Karpas-422 (cell line): ENCODE measurements around the gene CREBRF. TPM values are rescaled to one million over a fixed set of nuclear protein-coding genes. Genes with fewer than 3 reads are reported as not detected.
A peak's percentile ranks its signal among the peaks of the same experiment; 100 is the strongest.

Source experiments
- DNase-seq: peaks from one replicate; pipeline ENCODE4 v3.0.0-alpha.2; 2015
- H2AFZ ChIP-seq: fragments of 200-600 bp; sonication (generic); 2 replicates; pipeline ENCODE4 v1.6.1; 2014; ENCODE audit warnings: antibody characterized with exemption, low read length, mixed read lengths
- H3K27ac ChIP-seq: fragments of 200-600 bp; sonication (generic); 2 replicates; pipeline ENCODE4 v1.5.1; 2014; ENCODE audit warnings: mild to moderate bottlenecking, low read length, moderate library complexity
- H3K27me3 ChIP-seq: fragments of 200-600 bp; sonication (generic); 2 replicates; pipeline ENCODE4 v1.6.1; 2014; ENCODE audit warnings: low read length, mixed read lengths
- H3K36me3 ChIP-seq: fragments of 200-600 bp; sonication (generic); 2 replicates; pipeline ENCODE4 v1.6.1; 2014; ENCODE audit warnings: low read length, mixed read lengths; ENCODE audit not compliant: insufficient read depth
- H3K4me1 ChIP-seq: fragments of 200-600 bp; sonication (generic); 2 replicates; pipeline ENCODE4 v1.6.1; 2014; ENCODE audit warnings: mild to moderate bottlenecking, low read length, mixed read lengths
- H3K4me2 ChIP-seq: fragments of 200-600 bp; sonication (generic); 2 replicates; pipeline ENCODE4 v1.6.1; 2014; ENCODE audit warnings: low read length, low read depth, mild to moderate bottlenecking; ENCODE audit not compliant: poor library complexity, severe bottlenecking
- H3K4me3 ChIP-seq: fragments of 200-600 bp; sonication (generic); 2 replicates; pipeline ENCODE4 v1.5.1; 2014; ENCODE audit warnings: mild to moderate bottlenecking, antibody characterized with exemption, low read length, mixed read lengths
- H3K79me2 ChIP-seq: fragments of 200-600 bp; sonication (generic); 2 replicates; pipeline ENCODE4 v1.6.1; 2014; ENCODE audit warnings: mild to moderate bottlenecking, low read length, mixed read lengths
- H3K9ac ChIP-seq: fragments of 200-600 bp; sonication (generic); 2 replicates; pipeline ENCODE4 v1.6.0; 2014; ENCODE audit warnings: low read length
- H3K9me2 ChIP-seq: fragments of 200-600 bp; sonication (generic), shearing (Covaris generic); replicated peaks from 2 replicates; pipeline ENCODE4 v1.6.0; 2014; ENCODE audit warnings: mild to moderate bottlenecking, low read length, moderate library complexity; ENCODE audit not compliant: insufficient read depth
- H3K9me3 ChIP-seq: fragments of 300-700, 200-600 bp; sonication (generic); 2 replicates; pipeline ENCODE4 v1.6.1; 2014; ENCODE audit warnings: low read length, mixed read lengths
- H4K20me1 ChIP-seq: fragments of 200-600 bp; sonication (generic); 2 replicates; pipeline ENCODE4 v1.6.1; 2014; ENCODE audit warnings: mild to moderate bottlenecking, antibody characterized with exemption, low read length, low read depth; ENCODE audit not compliant: insufficient read depth
- total RNA-seq: library from RNA; depleted of rRNA; stranded (reverse); fragments of >200 nt; shearing (Covaris generic); gene quantifications from 2 replicates; pipeline ENCODE4 v1.2.3, GENCODE V29; 2014; ENCODE audit warnings: low replicate concordance

The CREBRF gene
- total RNA-seq, 1 experiment from 2014 or later = 31.9 TPM

GRCh38 chr5:173098787-173099186 lies 42.6 kb downstream of the CREBRF start:
- no peaks in the 10 kb centered on the region for H4K20me1 ChIP-seq
- no peak overlapping the region for H3K4me3 ChIP-seq
- no peak overlapping the region for H2AFZ ChIP-seq
- H3K4me2 ChIP-seq = no peak overlapping the region
- DNase-seq = no peak
- no peak overlapping the region for H3K27ac ChIP-seq
- H3K36me3 ChIP-seq = no peaks in the 10 kb centered on the region; the same call in 1 of the 2 replicates
- no peaks in the 10 kb centered on the region for H3K27me3 ChIP-seq
- H3K79me2 ChIP-seq = peaks cover 32% of the 10 kb centered on the region
- no peak overlapping the region for H3K9ac ChIP-seq
- peaks cover 3% of the 10 kb centered on the region; the same call in 1 of the 2 replicates for H3K9me3 ChIP-seq
- no peaks in the 10 kb centered on the region for H3K9me2 ChIP-seq
- H3K4me1 ChIP-seq = no peaks in the 10 kb centered on the region

DNA sequence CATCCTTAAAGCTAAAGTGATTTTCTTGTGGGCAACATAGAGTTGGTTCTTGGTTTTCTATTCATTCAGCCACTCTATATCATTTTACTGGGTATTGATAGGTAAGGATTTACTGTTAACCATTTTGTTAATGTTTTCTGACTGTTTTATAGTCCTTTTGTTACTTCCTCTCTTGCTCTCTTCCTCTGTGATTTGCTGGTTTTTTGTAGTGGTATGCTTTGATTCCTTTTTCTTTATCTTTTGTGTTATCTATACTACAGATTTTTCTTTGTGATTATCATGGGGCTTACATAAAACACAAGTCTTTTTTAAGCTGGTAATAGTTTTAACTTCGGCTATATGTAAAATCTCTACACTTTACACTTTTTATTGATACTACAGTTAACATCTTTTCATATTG lies 43.3 kb downstream of the CREBRF start:
- no peaks in the 10 kb centered on the region for H4K20me1 ChIP-seq
- peaks cover 33% of the 10 kb centered on the region for H3K79me2 ChIP-seq
- no peak overlapping the region for H3K4me3 ChIP-seq
- H3K4me2 ChIP-seq = no peak overlapping the region
- no peaks in the 10 kb centered on the region for H3K27me3 ChIP-seq
- H3K27ac ChIP-seq = no peak overlapping the region
- H3K9me3 ChIP-seq = peaks cover 3% of the 10 kb centered on the region; the same call in 1 of the 2 replicates
- H3K9me2 ChIP-seq = no peaks in the 10 kb centered on the region
- no peaks in the 10 kb centered on the region; the same call in 1 of the 2 replicates for H3K36me3 ChIP-seq
- no peak for DNase-seq
- H3K9ac ChIP-seq = no peak overlapping the region
- H2AFZ ChIP-seq = no peak overlapping the region
- H3K4me1 ChIP-seq = no peaks in the 10 kb centered on the region

- Histone ChIP-seq H3K4me2 (no peak overlapping the region), H3K4me1 (no peaks in the 10 kb centered on the region), H3K4me3 (no peak overlapping the region), H4K20me1 (no peaks in the 10 kb centered on the region), H3K9me3 (peaks cover 3% of the 10 kb centered on the region; the same call in 1 of the 2 replicates), H3K27ac (no peak overlapping the region), H3K9ac (no peak overlapping the region), H3K27me3 (no peaks in the 10 kb centered on the region), H3K9me2 (no peaks in the 10 kb centered on the region), H3K79me2 (peaks cover 34% of the 10 kb centered on the region), H2AFZ (no peak overlapping the region), H3K36me3 (no peaks in the 10 kb centered on the region; the same call in 1 of the 2 replicates)
- DNase-seq = no peak
These were observed 45.1 kb downstream of the CREBRF start for GRCh38 chr5:173101245-173101644.

GRCh38 chr5:173103411-173103810 lies 47.3 kb downstream of the CREBRF start:
- H3K27me3 ChIP-seq = no peaks in the 10 kb centered on the region
- H4K20me1 ChIP-seq = no peaks in the 10 kb centered on the region
- DNase-seq = peak; percentile 28
- no peak overlapping the region for H3K4me3 ChIP-seq
- H3K36me3 ChIP-seq = no peaks in the 10 kb centered on the region; the same call in 1 of the 2 replicates
- H3K79me2 ChIP-seq = peaks cover 27% of the 10 kb centered on the region
- no peak overlapping the region for H3K4me2 ChIP-seq
- no peaks in the 10 kb centered on the region for H3K9me2 ChIP-seq
- H3K9ac ChIP-seq = no peak overlapping the region
- no peaks in the 10 kb centered on the region for H3K4me1 ChIP-seq
- H2AFZ ChIP-seq = no peak overlapping the region
- H3K27ac ChIP-seq = no peak overlapping the region
- peaks cover 3% of the 10 kb centered on the region; the same call in 1 of the 2 replicates for H3K9me3 ChIP-seq

DNA sequence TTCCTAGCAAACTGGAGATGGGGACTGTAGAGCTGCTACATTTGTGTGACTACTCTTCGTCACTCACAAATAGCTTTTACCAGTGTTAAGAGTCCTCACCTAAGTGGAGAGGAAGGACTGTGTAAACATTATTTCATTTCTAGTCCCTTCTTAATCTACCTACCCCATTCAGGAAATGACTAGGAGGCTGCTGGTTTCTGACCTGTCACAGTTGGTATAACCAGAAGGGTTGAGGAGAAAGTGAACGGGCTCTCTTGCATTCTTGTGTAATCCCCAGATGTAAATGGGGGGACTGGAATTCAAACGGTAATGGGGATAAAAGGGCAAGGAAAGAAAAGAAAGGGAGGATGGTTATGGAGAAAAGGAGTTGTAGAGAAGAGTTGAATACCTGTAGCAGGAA lies 52.8 kb downstream of the CREBRF start:
- Histone ChIP-seq H3K27me3 (no peaks in the 10 kb centered on the region), H3K4me1 (no peaks in the 10 kb centered on the region), H3K36me3 (no peaks in the 10 kb centered on the region; the same call in 1 of the 2 replicates), H3K27ac (no peak overlapping the region), H2AFZ (no peak overlapping the region), H3K9me2 (no peaks in the 10 kb centered on the region), H3K4me2 (no peak overlapping the region), H4K20me1 (no peaks in the 10 kb centered on the region), H3K4me3 (no peak overlapping the region), H3K9ac (no peak overlapping the region), H3K79me2 (0 out of 2 replicates have a peak, but pooled peaks cover 8% of the 10 kb centered on the region), H3K9me3 (no peaks in the 10 kb centered on the region)
- DNase-seq = no peak

GRCh38 chr5:173114536-173114935 lies 58.4 kb downstream of the CREBRF start:
- Histone ChIP-seq H3K9me3 (peaks cover 5% of the 10 kb centered on the region; the same call in 1 of the 2 replicates), H3K27ac (no peak overlapping the region), H3K9ac (no peak overlapping the region), H2AFZ (no peak overlapping the region), H3K36me3 (peaks cover 11% of the 10 kb centered on the region), H3K79me2 (no peaks in the 10 kb centered on the region), H3K4me2 (no peak overlapping the region), H3K27me3 (no peaks in the 10 kb centered on the region), H3K4me3 (no peak overlapping the region), H3K4me1 (no peaks in the 10 kb centered on the region), H4K20me1 (no peaks in the 10 kb centered on the region), H3K9me2 (no peaks in the 10 kb centered on the region)
- no peak for DNase-seq

DNA sequence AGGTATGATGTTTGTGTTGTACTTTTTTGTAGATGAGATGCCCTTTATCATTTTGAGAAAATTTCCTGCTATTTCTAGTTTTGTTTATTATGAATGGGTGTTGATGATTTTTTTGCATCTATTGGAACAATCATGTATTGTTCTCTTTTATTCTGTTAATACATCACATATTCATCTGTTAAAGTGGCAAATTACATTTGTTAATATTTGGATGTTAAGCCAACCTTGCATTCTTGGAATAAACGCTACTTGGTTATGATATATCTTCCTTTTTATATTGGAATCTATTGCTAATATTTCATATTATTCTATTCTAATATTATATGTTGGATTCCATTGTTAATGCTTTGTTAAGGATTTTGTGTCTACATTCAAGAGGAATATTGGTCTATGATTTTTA lies 63.6 kb downstream of the CREBRF start:
- Histone ChIP-seq H3K27me3 (no peaks in the 10 kb centered on the region), H3K9ac (no peak overlapping the region), H3K79me2 (no peaks in the 10 kb centered on the region), H3K4me2 (no peak overlapping the region), H3K4me1 (no peaks in the 10 kb centered on the region), H3K9me2 (no peaks in the 10 kb centered on the region), H3K9me3 (peaks cover 11% of the 10 kb centered on the region; the same call in 1 of the 2 replicates), H3K27ac (no peak overlapping the region), H2AFZ (no peak overlapping the region), H3K36me3 (peaks cover 12% of the 10 kb centered on the region), H4K20me1 (no peaks in the 10 kb centered on the region), H3K4me3 (no peak overlapping the region)
- no peak for DNase-seq

- no peak overlapping the region for H2AFZ ChIP-seq
- H3K9ac ChIP-seq = no peak overlapping the region
- H4K20me1 ChIP-seq = no peaks in the 10 kb centered on the region
- no peaks in the 10 kb centered on the region for H3K9me2 ChIP-seq
- H3K4me1 ChIP-seq = no peaks in the 10 kb centered on the region
- no peaks in the 10 kb centered on the region for H3K79me2 ChIP-seq
- H3K4me2 ChIP-seq = no peak overlapping the region
- no peak for DNase-seq
- no peak overlapping the region for H3K4me3 ChIP-seq
- H3K9me3 ChIP-seq = peaks cover 11% of the 10 kb centered on the region; the same call in 1 of the 2 replicates
- H3K36me3 ChIP-seq = peaks cover 8% of the 10 kb centered on the region
- H3K27ac ChIP-seq = no peak overlapping the region
- no peaks in the 10 kb centered on the region for H3K27me3 ChIP-seq
These were observed 67.3 kb downstream of the CREBRF start for GRCh38 chr5:173123416-173123815.
